K562 (cell line): ENCODE measurements around the gene AHCY. TPM values are rescaled to one million over a fixed set of nuclear protein-coding genes. Genes with fewer than 3 reads are reported as not detected.
A peak's percentile ranks its signal among the peaks of the same experiment; 100 is the strongest.

Source experiments
- ARID2 ChIP-seq: fragments of 450-650 bp; IDR thresholded peaks from 2 replicates; pipeline ENCODE4 v1.6.1; 2017; ENCODE audit warnings: antibody characterized with exemption, mild to moderate bottlenecking
- HDAC8 ChIP-seq: fragments of 450-650 bp; IDR thresholded peaks from 2 replicates; pipeline ENCODE4 v1.6.1; 2016; ENCODE audit warnings: mild to moderate bottlenecking, missing genetic modification characterization, moderate library complexity, missing compliant biosample characterization
- KAT8 ChIP-seq: fragments of 450-650 bp; IDR thresholded peaks from 2 replicates; pipeline ENCODE4 v1.6.1; 2016; ENCODE audit warnings: low read depth, mild to moderate bottlenecking
- KLF10 ChIP-seq: fragments of 250-450 bp; sonication (Bioruptor Pico); IDR thresholded peaks from 2 replicates; pipeline ENCODE4 v1.6.1; 2021; ENCODE audit warnings: matching md5 sums
- MYC ChIP-seq, 2 experiments: fragments of 250-450 bp in 1 of 2; sonication (Bioruptor Pico) in 1 of 2; IDR thresholded peaks; 2 replicates each; pipeline versions ENCODE4 v1.5.1 to v1.6.1; 2012 to 2021; ENCODE audit warnings: low read depth in 2 of 2, borderline replicate concordance in 1 of 2, improper control_type of control experiment in 1 of 2, low read length in 1 of 2, mild to moderate bottlenecking in 1 of 2, moderate library complexity in 1 of 2
- NR2C2 ChIP-seq, 2 experiments: fragments of 200-800 bp in 1 of 2; sonication (Bioruptor generic) in 1 of 2; sonication (generic) in 1 of 2; formaldehyde crosslinking in 1 of 2; IDR thresholded peaks; 2 replicates each; pipeline versions ENCODE4 v1.6.1 to v1.8.0; 2016 to 2022; ENCODE audit warnings: mild to moderate bottlenecking in 1 of 2, missing compliant biosample characterization in 1 of 2, missing genetic modification characterization in 1 of 2, missing genetic modification reagents in 1 of 2
- PML ChIP-seq: IDR thresholded peaks from 2 replicates; pipeline ENCODE4 v1.6.1; 2012; ENCODE audit warnings: low read length, inconsistent platforms
- TAF1 ChIP-seq: IDR thresholded peaks from 2 replicates; pipeline ENCODE4 v1.6.1; 2011; ENCODE audit warnings: mild to moderate bottlenecking, low read length, moderate library complexity; ENCODE audit not compliant: insufficient read depth, control insufficient read depth, severe bottlenecking; ENCODE audit errors: extremely low read depth
- TGIF2 ChIP-seq: sonication (generic); formaldehyde crosslinking; IDR thresholded peaks from 2 replicates; pipeline ENCODE4 v1.8.1; 2022; ENCODE audit warnings: mild to moderate bottlenecking, missing genetic modification reagents, moderate library complexity
- ZBTB8A ChIP-seq: fragments of 450-650 bp; IDR thresholded peaks from 2 replicates; pipeline ENCODE4 v1.6.1; 2018; ENCODE audit warnings: mild to moderate bottlenecking, moderate library complexity; ENCODE audit not compliant: partially characterized antibody
- ZC3H4 ChIP-seq: sonication (generic); formaldehyde crosslinking; IDR thresholded peaks from 2 replicates; pipeline ENCODE4 v1.9.0; 2021; ENCODE audit warnings: missing genetic modification reagents, borderline replicate concordance
- ZNF133 ChIP-seq: fragments of 250-450 bp; sonication (Bioruptor Pico); IDR thresholded peaks from 2 replicates; pipeline ENCODE4 v1.4.0; 2020; ENCODE audit warnings: mild to moderate bottlenecking
- ZNF174 ChIP-seq: fragments of 250-450 bp; sonication (Bioruptor Pico); IDR thresholded peaks from 2 replicates; pipeline ENCODE4 v1.4.0; 2020; ENCODE audit warnings: mild to moderate bottlenecking
- ZNF197 ChIP-seq: fragments of 200-800 bp; sonication (Bioruptor generic); IDR thresholded peaks from 2 replicates; pipeline ENCODE4 v1.6.1; 2016; ENCODE audit warnings: low read depth, missing genetic modification characterization, missing compliant biosample characterization
- polyA plus RNA-seq, 8 experiments: library from polyadenylated mRNA; depleted of rRNA in 4 of 8; stranded (reverse) in 5 of 8; unstranded in 3 of 8; fragments of >200 nt; fragmentation: Nextera tagmentation in 2 of 8; fragmentation: Illumina TruSeq in 1 of 8; extraction: Ambion mirVana in 2 of 8; extraction: Trizol in 1 of 8; gene quantifications; 2 replicates each; pipeline versions ENCODE4 v1.2.1 to v1.2.3, GENCODE V29; 2011 to 2014; ENCODE audit warnings: inconsistent platforms in 1 of 8, missing spikeins in 1 of 8
- total RNA-seq, 7 experiments: library from RNA; depleted of rRNA in 6 of 7; stranded (reverse); fragments of >200 nt in 6 of 7; fragmentation: Illumina TruSeq in 2 of 7; extraction: Trizol in 2 of 7; gene quantifications; 2 replicates each; pipeline versions ENCODE4 v1.2.1 to v1.2.3, GENCODE V29; 2011 to 2021; ENCODE audit warnings: low replicate concordance in 1 of 7
- TF ChIP-seq, protein P1 (sequence below): sonication (generic); formaldehyde crosslinking; IDR thresholded peaks from 2 replicates; pipeline ENCODE4 v1.8.1; 2023; ENCODE audit warnings: mild to moderate bottlenecking, missing genetic modification reagents, moderate library complexity
- TF ChIP-seq, protein P2 (sequence below): fragments of 250-450 bp; sonication (Bioruptor Pico); IDR thresholded peaks from 2 replicates; pipeline ENCODE4 v1.4.0; 2020; ENCODE audit warnings: mild to moderate bottlenecking, moderate library complexity, borderline replicate concordance
- TF ChIP-seq, protein P3 (sequence below): sonication (generic); formaldehyde crosslinking; IDR thresholded peaks from 2 replicates; pipeline ENCODE4 v1.8.0; 2022; ENCODE audit warnings: mild to moderate bottlenecking, missing genetic modification reagents, borderline replicate concordance
- TF ChIP-seq, protein P4 (sequence below): sonication (generic); formaldehyde crosslinking; IDR thresholded peaks from 2 replicates; pipeline ENCODE4 v1.8.0; 2022; ENCODE audit warnings: mild to moderate bottlenecking, missing genetic modification reagents

AHCY gene
- total and polyA plus RNA-seq, 9 of the 15 experiments (the other 6 are each of a cell fraction or from before 2014, with no cell fraction given): 82.5 to 269 (median 190) TPM

DNA sequence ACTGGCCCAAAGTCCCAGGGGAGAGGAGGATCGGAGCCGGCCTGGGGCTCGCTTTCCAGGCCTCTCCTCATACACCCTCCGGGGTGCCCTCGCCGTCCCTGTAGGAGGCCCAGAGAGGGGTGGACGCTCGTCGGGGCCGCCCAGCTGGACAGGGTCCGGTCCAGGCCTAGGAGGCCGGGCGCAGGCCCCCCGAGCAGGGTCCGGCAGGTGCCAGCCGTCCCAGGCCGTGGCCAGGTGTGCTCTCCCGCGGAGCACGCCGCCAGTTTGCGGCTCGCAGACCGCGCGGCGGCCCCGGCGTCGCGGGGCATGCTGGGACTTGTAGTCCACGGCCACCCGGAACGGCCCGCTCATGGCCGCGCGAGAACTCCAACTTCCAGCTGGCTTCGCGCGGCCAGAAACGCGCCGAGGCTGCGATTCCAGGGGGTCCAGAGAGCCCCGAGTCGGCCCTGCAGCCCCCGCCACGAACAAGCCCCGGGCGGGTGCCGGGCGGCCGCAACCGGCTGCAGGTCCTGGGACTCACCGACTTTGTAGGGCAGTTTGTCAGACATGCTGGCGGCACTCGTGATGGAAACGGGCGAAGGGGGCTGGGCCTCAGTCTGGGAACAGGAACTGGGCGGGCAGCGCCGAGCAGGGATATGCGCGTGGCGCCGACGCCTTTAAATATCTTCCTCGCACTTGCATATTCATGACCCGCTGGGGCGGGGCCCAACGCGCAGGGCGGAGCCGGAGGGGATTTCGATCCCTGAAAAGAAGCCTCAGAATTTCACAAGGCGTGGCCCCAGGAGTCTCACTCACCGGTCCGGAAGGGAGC lies at the start of gene AHCY (continued):
- TF ChIP-seq, protein P1, sequence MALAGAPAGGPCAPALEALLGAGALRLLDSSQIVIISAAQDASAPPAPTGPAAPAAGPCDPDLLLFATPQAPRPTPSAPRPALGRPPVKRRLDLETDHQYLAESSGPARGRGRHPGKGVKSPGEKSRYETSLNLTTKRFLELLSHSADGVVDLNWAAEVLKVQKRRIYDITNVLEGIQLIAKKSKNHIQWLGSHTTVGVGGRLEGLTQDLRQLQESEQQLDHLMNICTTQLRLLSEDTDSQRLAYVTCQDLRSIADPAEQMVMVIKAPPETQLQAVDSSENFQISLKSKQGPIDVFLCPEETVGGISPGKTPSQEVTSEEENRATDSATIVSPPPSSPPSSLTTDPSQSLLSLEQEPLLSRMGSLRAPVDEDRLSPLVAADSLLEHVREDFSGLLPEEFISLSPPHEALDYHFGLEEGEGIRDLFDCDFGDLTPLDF (CRISPR knock-in tag): peak; percentile 81
- no peak for TF ChIP-seq ZC3H4
- no peak for TF ChIP-seq ZBTB8A
- TF ChIP-seq, protein P2, sequence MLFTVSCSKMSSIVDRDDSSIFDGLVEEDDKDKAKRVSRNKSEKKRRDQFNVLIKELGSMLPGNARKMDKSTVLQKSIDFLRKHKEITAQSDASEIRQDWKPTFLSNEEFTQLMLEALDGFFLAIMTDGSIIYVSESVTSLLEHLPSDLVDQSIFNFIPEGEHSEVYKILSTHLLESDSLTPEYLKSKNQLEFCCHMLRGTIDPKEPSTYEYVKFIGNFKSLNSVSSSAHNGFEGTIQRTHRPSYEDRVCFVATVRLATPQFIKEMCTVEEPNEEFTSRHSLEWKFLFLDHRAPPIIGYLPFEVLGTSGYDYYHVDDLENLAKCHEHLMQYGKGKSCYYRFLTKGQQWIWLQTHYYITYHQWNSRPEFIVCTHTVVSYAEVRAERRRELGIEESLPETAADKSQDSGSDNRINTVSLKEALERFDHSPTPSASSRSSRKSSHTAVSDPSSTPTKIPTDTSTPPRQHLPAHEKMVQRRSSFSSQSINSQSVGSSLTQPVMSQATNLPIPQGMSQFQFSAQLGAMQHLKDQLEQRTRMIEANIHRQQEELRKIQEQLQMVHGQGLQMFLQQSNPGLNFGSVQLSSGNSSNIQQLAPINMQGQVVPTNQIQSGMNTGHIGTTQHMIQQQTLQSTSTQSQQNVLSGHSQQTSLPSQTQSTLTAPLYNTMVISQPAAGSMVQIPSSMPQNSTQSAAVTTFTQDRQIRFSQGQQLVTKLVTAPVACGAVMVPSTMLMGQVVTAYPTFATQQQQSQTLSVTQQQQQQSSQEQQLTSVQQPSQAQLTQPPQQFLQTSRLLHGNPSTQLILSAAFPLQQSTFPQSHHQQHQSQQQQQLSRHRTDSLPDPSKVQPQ (CRISPR knock-in tag): no peak
- peak; percentile 35; the same call in 1 of the 2 replicates for TF ChIP-seq PML
- TF ChIP-seq ZNF174 (CRISPR knock-in tag): no peak
- peak; percentile 98 for TF ChIP-seq MYC (IDR thresholded peaks at IDR 0.05; ENCODE audit: low read depth, low read length)
- TF ChIP-seq MYC (CRISPR knock-in tag; IDR thresholded peaks at IDR 0.05; ENCODE audit: borderline replicate concordance, low read depth): no peak
- 0 out of 2 replicates have a peak, but pooled peaks have one; percentile 40 for TF ChIP-seq HDAC8 (tag)
- no peak for TF ChIP-seq KLF10 (CRISPR knock-in tag)
- TF ChIP-seq ARID2: no peak
- peak; percentile 81 for TF ChIP-seq TAF1
- no peak for TF ChIP-seq KAT8
- no peak for TF ChIP-seq ZNF133 (CRISPR knock-in tag)
- TF ChIP-seq, protein P3, sequence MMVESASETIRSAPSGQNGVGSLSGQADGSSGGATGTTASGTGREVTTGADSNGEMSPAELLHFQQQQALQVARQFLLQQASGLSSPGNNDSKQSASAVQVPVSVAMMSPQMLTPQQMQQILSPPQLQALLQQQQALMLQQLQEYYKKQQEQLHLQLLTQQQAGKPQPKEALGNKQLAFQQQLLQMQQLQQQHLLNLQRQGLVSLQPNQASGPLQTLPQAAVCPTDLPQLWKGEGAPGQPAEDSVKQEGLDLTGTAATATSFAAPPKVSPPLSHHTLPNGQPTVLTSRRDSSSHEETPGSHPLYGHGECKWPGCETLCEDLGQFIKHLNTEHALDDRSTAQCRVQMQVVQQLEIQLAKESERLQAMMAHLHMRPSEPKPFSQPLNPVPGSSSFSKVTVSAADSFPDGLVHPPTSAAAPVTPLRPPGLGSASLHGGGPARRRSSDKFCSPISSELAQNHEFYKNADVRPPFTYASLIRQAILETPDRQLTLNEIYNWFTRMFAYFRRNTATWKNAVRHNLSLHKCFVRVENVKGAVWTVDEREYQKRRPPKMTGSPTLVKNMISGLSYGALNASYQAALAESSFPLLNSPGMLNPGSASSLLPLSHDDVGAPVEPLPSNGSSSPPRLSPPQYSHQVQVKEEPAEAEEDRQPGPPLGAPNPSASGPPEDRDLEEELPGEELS: peak; percentile 71; the same call in 1 of the 2 replicates
- 0 out of 2 replicates have a peak, but pooled peaks have one; percentile 8 for TF ChIP-seq TGIF2 (CRISPR knock-in tag)
- peak; percentile 66; the same call in 1 of the 2 replicates for TF ChIP-seq NR2C2 (CRISPR knock-in tag; IDR thresholded peaks at IDR 0.05)
- TF ChIP-seq NR2C2 (tag; IDR thresholded peaks at IDR 0.05): peak; percentile 82
- TF ChIP-seq, protein P4, sequence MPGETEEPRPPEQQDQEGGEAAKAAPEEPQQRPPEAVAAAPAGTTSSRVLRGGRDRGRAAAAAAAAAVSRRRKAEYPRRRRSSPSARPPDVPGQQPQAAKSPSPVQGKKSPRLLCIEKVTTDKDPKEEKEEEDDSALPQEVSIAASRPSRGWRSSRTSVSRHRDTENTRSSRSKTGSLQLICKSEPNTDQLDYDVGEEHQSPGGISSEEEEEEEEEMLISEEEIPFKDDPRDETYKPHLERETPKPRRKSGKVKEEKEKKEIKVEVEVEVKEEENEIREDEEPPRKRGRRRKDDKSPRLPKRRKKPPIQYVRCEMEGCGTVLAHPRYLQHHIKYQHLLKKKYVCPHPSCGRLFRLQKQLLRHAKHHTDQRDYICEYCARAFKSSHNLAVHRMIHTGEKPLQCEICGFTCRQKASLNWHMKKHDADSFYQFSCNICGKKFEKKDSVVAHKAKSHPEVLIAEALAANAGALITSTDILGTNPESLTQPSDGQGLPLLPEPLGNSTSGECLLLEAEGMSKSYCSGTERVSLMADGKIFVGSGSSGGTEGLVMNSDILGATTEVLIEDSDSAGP: peak; percentile 83
- TF ChIP-seq ZNF197: peak; percentile 88
